ENCODE measurements around the gene SLC9A7. TPM values are rescaled to one million over a fixed set of nuclear protein-coding genes. Genes with fewer than 3 reads are reported as not detected.

SLC9A7 gene
- total and polyA plus RNA-seq, 4 donors = 2.3 to 13.2 (median 3.1) TPM

DNA sequence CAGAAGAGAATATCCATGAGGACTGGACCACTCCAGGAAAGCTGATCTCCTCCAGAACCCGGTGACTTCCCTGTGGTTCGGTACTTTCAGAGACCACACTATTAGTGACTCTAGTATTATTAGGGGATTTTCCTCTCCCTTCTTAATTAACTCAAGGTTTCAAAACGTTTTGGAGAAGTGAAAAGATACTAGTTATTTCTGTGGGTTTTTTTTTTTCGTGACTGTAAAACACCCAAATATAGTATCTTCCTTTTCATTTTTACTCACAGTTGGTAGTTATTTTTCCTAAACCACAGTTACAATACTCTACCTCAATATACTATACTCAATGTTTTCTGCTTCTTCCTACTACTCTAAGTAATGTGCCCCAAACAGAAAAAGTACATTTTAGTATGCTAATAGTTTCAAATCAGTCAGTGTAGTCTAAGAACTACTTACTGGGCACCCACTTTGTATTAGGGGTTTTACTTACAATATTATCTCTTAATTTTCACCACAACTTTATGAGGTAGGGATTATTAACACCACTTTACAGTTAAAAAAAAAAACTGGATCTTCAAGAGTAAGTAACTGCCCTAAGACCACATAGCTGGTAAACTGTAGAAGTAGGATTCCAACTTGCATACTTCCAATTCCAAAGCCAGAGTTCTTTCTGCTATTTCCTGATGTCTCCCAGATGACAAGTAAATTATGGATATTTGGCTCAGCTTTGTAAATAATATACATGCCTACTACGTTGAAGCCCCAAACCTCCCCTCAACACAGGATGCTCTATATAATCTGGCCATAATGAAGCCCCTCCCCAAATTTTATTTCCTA, 45.0 kb downstream of the SLC9A7 start:
- H3K27ac ChIP-seq (ENCODE audit: low read depth in 1 of 2, low read length in 2 of 2) = no peak overlapping the region
- TF ChIP-seq RXRA (IDR thresholded peaks at IDR 0.05) (no peak), HNF4G (IDR thresholded peaks at IDR 0.05) (no peak), NR2F2 (IDR thresholded peaks at IDR 0.05) (no peak), RAD21 (IDR thresholded peaks at IDR 0.05) (no peak), JUND (IDR thresholded peaks at IDR 0.05) (no peak), HNF4A (conservative IDR thresholded peaks at IDR 0.05) (no peak), EGR1 (IDR thresholded peaks at IDR 0.05; ENCODE audit: low read depth in 2 of 2) (no peak), FOXA2 (IDR thresholded peaks at IDR 0.05) (no peak), SP1 (IDR thresholded peaks at IDR 0.05) (no peak), YY1 (IDR thresholded peaks at IDR 0.05) (no peak), FOXA1 (IDR thresholded peaks at IDR 0.05) (no peak), GABPA (IDR thresholded peaks at IDR 0.05 in 1 of 2, conservative IDR thresholded peaks at IDR 0.05 in 1 of 2) (no peak), TAF1 (conservative IDR thresholded peaks at IDR 0.05) (no peak)
- TF ChIP-seq, protein P1, sequence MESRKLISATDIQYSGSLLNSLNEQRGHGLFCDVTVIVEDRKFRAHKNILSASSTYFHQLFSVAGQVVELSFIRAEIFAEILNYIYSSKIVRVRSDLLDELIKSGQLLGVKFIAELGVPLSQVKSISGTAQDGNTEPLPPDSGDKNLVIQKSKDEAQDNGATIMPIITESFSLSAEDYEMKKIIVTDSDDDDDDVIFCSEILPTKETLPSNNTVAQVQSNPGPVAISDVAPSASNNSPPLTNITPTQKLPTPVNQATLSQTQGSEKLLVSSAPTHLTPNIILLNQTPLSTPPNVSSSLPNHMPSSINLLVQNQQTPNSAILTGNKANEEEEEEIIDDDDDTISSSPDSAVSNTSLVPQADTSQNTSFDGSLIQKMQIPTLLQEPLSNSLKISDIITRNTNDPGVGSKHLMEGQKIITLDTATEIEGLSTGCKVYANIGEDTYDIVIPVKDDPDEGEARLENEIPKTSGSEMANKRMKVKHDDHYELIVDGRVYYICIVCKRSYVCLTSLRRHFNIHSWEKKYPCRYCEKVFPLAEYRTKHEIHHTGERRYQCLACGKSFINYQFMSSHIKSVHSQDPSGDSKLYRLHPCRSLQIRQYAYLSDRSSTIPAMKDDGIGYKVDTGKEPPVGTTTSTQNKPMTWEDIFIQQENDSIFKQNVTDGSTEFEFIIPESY (IDR thresholded peaks at IDR 0.05) = no peak
- TF ChIP-seq, protein P2, sequence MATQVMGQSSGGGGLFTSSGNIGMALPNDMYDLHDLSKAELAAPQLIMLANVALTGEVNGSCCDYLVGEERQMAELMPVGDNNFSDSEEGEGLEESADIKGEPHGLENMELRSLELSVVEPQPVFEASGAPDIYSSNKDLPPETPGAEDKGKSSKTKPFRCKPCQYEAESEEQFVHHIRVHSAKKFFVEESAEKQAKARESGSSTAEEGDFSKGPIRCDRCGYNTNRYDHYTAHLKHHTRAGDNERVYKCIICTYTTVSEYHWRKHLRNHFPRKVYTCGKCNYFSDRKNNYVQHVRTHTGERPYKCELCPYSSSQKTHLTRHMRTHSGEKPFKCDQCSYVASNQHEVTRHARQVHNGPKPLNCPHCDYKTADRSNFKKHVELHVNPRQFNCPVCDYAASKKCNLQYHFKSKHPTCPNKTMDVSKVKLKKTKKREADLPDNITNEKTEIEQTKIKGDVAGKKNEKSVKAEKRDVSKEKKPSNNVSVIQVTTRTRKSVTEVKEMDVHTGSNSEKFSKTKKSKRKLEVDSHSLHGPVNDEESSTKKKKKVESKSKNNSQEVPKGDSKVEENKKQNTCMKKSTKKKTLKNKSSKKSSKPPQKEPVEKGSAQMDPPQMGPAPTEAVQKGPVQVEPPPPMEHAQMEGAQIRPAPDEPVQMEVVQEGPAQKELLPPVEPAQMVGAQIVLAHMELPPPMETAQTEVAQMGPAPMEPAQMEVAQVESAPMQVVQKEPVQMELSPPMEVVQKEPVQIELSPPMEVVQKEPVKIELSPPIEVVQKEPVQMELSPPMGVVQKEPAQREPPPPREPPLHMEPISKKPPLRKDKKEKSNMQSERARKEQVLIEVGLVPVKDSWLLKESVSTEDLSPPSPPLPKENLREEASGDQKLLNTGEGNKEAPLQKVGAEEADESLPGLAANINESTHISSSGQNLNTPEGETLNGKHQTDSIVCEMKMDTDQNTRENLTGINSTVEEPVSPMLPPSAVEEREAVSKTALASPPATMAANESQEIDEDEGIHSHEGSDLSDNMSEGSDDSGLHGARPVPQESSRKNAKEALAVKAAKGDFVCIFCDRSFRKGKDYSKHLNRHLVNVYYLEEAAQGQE (IDR thresholded peaks at IDR 0.05) = no peak
- TF ChIP-seq, protein P3, sequence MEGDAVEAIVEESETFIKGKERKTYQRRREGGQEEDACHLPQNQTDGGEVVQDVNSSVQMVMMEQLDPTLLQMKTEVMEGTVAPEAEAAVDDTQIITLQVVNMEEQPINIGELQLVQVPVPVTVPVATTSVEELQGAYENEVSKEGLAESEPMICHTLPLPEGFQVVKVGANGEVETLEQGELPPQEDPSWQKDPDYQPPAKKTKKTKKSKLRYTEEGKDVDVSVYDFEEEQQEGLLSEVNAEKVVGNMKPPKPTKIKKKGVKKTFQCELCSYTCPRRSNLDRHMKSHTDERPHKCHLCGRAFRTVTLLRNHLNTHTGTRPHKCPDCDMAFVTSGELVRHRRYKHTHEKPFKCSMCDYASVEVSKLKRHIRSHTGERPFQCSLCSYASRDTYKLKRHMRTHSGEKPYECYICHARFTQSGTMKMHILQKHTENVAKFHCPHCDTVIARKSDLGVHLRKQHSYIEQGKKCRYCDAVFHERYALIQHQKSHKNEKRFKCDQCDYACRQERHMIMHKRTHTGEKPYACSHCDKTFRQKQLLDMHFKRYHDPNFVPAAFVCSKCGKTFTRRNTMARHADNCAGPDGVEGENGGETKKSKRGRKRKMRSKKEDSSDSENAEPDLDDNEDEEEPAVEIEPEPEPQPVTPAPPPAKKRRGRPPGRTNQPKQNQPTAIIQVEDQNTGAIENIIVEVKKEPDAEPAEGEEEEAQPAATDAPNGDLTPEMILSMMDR (IDR thresholded peaks at IDR 0.05; ENCODE audit: low read depth, low read length, missing input control) = no peak
- H3K4me1 ChIP-seq (ENCODE audit: control insufficient read depth in 4 of 4, insufficient read depth in 4 of 4, low read length in 3 of 4) = peaks cover 0 to 3% (median 1%) of the 10 kb centered on the region in 4 donors
- no peaks in the 10 kb centered on the region for H3K36me3 ChIP-seq (ENCODE audit: control insufficient read depth in 4 of 4, insufficient read depth in 3 of 4, low read depth in 1 of 4, low read length in 3 of 4)
- no peak for DNase-seq (ENCODE audit: low spot score)
- 76% methylated on average over 5 of the region's 5 CpGs for WGBS
- no peaks in the 10 kb centered on the region for H3K9me3 ChIP-seq (ENCODE audit: control insufficient read depth in 4 of 4, low read length in 3 of 4)
- H3K27me3 ChIP-seq (ENCODE audit: control insufficient read depth in 4 of 4, insufficient read depth in 4 of 4, low read length in 3 of 4) = no peaks in the 10 kb centered on the region
- H3K4me3 ChIP-seq (ENCODE audit: low read depth in 1 of 3, low read length in 3 of 3) = no peak overlapping the region
- H3K9ac ChIP-seq (ENCODE audit: low read depth in 1 of 2, low read length in 2 of 2) = no peak overlapping the region

DNA sequence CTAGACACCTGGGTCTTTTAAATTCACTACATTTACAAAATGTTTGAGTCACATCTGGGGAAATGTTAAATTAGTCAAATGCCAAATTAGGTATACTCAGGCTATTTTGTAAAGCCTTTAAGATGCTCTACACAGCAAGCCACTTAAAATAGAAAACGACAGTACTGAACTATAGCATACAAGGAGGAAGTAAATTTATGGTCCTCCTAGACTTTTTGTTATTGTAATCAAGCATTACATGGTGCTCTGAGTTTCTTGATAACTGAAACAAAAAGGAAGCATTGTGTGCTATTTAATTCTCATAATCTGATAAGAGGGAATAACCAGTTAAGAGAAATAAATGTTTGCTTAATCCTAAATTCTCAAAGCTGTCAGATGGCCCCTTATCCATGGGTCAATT, 46.2 kb downstream of the SLC9A7 start:
- WGBS = 71% methylated on average over 1 of the region's 1 CpG
- peaks cover 0 to 3% (median 1%) of the 10 kb centered on the region in 4 donors for H3K4me1 ChIP-seq (ENCODE audit: control insufficient read depth in 4 of 4, insufficient read depth in 4 of 4, low read length in 3 of 4)
- no peaks in the 10 kb centered on the region for H3K27me3 ChIP-seq (ENCODE audit: control insufficient read depth in 4 of 4, insufficient read depth in 4 of 4, low read length in 3 of 4)
- DNase-seq (ENCODE audit: low spot score) = no peak
- H3K4me3 ChIP-seq (ENCODE audit: low read depth in 1 of 3, low read length in 3 of 3) = no peak overlapping the region
- H3K9ac ChIP-seq (ENCODE audit: low read depth in 1 of 2, low read length in 2 of 2) = no peak overlapping the region
- H3K9me3 ChIP-seq (ENCODE audit: control insufficient read depth in 4 of 4, low read length in 3 of 4) = no peaks in the 10 kb centered on the region
- TF ChIP-seq RXRA (IDR thresholded peaks at IDR 0.05) (no peak), EGR1 (IDR thresholded peaks at IDR 0.05; ENCODE audit: low read depth in 2 of 2) (no peak), HNF4G (IDR thresholded peaks at IDR 0.05) (no peak), FOXA2 (IDR thresholded peaks at IDR 0.05) (no peak), FOXA1 (IDR thresholded peaks at IDR 0.05) (no peak)
- TF ChIP-seq, protein P2 (IDR thresholded peaks at IDR 0.05) = no peak
- H3K27ac ChIP-seq (ENCODE audit: low read depth in 1 of 2, low read length in 2 of 2) = no peak overlapping the region
- no peaks in the 10 kb centered on the region for H3K36me3 ChIP-seq (ENCODE audit: control insufficient read depth in 4 of 4, insufficient read depth in 3 of 4, low read depth in 1 of 4, low read length in 3 of 4)
